Breast epithelium (tissue), 3 donors: ENCODE measurements around the gene SPINK9.

ENCODE experiments used
- CTCF ChIP-seq, 3 donors: fragments of 450-650 bp; IDR thresholded peaks; one replicate each; pipeline ENCODE4 v1.5.1; 2016 to 2017; ENCODE audit warnings: antibody characterized with exemption in 3 of 3, mild to moderate bottlenecking in 3 of 3, moderate library complexity in 3 of 3
- POLR2A ChIP-seq: fragments of 450-650 bp; IDR thresholded peaks from one replicate; pipeline ENCODE4 v1.6.1; 2016; ENCODE audit warnings: antibody characterized with exemption, mild to moderate bottlenecking, moderate library complexity
- POLR2AphosphoS5 ChIP-seq, 3 donors: sonication (generic); formaldehyde crosslinking; IDR thresholded peaks; one replicate each; pipeline ENCODE4 v1.6.1; 2017; ENCODE audit warnings: antibody characterized with exemption in 3 of 3

- TF ChIP-seq POLR2AphosphoS5 (IDR thresholded peaks at IDR 0.05) (no peak), CTCF (IDR thresholded peaks at IDR 0.05) (no peak), POLR2A (no peak)
Observed at GRCh38 chr5:148312153-148312552, 23.2 kb upstream of the SPINK9 start, which contains the start of gene SPINK7.
